ENCODE results near the gene ATMIN. TPM values are rescaled to one million over a fixed set of nuclear protein-coding genes. Genes with fewer than 3 reads are reported as not detected.

Gene ATMIN
- total RNA-seq, 1 experiment from 2014 or later, result 66.6 TPM

DNA sequence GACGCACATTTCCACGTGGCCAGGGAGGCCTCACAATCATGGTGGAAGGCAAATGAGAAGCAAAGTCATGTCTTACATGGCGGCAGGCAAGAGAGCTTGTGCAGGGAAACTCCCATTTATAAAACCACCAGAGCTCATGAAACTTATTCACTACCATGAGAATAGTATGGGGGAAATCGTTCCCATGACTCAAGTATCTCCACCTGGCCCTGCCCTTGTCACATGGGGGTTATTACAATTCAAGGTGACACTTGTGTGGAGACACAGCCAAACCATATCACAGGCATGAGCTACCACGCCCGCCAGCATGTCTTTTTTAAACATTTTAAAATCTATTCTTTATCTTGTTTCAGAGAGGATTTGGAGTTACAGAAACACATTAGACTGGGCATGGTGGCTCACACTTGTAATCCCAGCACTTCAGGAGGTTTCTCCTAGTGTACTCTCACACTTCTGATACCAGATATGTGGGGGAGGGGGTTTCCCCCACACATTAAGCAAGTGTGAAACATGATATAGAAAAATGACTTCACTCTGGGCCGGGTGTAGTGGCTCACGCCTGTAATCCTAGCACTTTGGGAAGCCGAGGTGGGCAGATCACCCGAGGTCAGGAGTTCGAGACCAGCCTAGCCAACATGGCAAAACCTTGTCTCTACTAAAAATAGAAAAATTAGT, 5.6 kb upstream of the ATMIN start:
- H4K91ac ChIP-seq (ENCODE audit: insufficient read length, low read depth, low read length), result no peak overlapping the region
- WGBS (ENCODE audit: extremely low coverage, insufficient read length, low lambda C conversion rate), result no CpG with 5 or more reads among the region's 11 CpGs

More for the DNA sequence above, 5.6 kb upstream of the ATMIN start:
- TF ChIP-seq, protein P1, sequence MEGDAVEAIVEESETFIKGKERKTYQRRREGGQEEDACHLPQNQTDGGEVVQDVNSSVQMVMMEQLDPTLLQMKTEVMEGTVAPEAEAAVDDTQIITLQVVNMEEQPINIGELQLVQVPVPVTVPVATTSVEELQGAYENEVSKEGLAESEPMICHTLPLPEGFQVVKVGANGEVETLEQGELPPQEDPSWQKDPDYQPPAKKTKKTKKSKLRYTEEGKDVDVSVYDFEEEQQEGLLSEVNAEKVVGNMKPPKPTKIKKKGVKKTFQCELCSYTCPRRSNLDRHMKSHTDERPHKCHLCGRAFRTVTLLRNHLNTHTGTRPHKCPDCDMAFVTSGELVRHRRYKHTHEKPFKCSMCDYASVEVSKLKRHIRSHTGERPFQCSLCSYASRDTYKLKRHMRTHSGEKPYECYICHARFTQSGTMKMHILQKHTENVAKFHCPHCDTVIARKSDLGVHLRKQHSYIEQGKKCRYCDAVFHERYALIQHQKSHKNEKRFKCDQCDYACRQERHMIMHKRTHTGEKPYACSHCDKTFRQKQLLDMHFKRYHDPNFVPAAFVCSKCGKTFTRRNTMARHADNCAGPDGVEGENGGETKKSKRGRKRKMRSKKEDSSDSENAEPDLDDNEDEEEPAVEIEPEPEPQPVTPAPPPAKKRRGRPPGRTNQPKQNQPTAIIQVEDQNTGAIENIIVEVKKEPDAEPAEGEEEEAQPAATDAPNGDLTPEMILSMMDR (conservative IDR thresholded peaks at IDR 0.05), result no peak
- H2BK12ac ChIP-seq (ENCODE audit: insufficient read length, low read depth, low read length), result no peak overlapping the region
- Mint-ChIP-seq H3K36me3 (ENCODE audit: insufficient read depth in 1 of 3, low read depth in 3 of 3) (peaks cover 26 to 62% (median 45%) of the 10 kb centered on the region in 3 experiments), H3K9me3 (peaks cover 7 to 8% of the 10 kb centered on the region in 2 experiments), H3K4me3 (no peak overlapping the region), H3K4me1 (peaks cover under 1 to 4% of the 10 kb centered on the region in 2 experiments; a peak in 1 of 4 replicates), H3K27me3 (ENCODE audit: low read depth) (no peaks in the 10 kb centered on the region), H3K27ac (no peak overlapping the region)
- H3K56ac ChIP-seq (ENCODE audit: insufficient read length, low read depth, low read length), result no peak overlapping the region
- no peak overlapping the region for H2AFZ ChIP-seq (ENCODE audit: low read length)
- no peak overlapping the region for H2AK5ac ChIP-seq (ENCODE audit: insufficient read length, low read length)
- H2BK20ac ChIP-seq (ENCODE audit: low read depth, low read length, poor library complexity, severe bottlenecking), result no peak overlapping the region
- H3K23me2 ChIP-seq (ENCODE audit: insufficient read length, low read depth, low read length, poor library complexity, severe bottlenecking), result no peaks in the 10 kb centered on the region
- no peak overlapping the region for H2BK15ac ChIP-seq (ENCODE audit: low read depth, low read length)
- H3K27ac ChIP-seq (ENCODE audit: insufficient read length, low read depth, low read length), result no peak overlapping the region
- H4K8ac ChIP-seq (replicated peaks; ENCODE audit: insufficient read length, low read depth, low read length), result no peak overlapping the region
- H3T11ph ChIP-seq (ENCODE audit: low read length), result no peak overlapping the region
- H3K14ac ChIP-seq (ENCODE audit: insufficient read depth, low read length), result no peak overlapping the region
- H4K20me1 ChIP-seq (ENCODE audit: control insufficient read depth, insufficient read depth, insufficient read length), result no peaks in the 10 kb centered on the region
- H3K4me1 ChIP-seq (ENCODE audit: insufficient read depth, low read length), result no peaks in the 10 kb centered on the region
- no peaks in the 10 kb centered on the region for H3K27me3 ChIP-seq (ENCODE audit: insufficient read depth, low read length)
- H3K79me2 ChIP-seq (ENCODE audit: insufficient read depth, low read length), result no peaks in the 10 kb centered on the region
- no peak overlapping the region for H2BK5ac ChIP-seq (ENCODE audit: insufficient read length, low read length)
- H3K4me2 ChIP-seq (ENCODE audit: insufficient read depth, insufficient read length, low read length), result no peak overlapping the region
- H3K9ac ChIP-seq (ENCODE audit: extremely low read depth, insufficient read length, low read length), result no peak overlapping the region
- H3K79me1 ChIP-seq (ENCODE audit: insufficient read depth, low read depth, low read length, poor library complexity, severe bottlenecking), result no peaks in the 10 kb centered on the region
- H4K5ac ChIP-seq (ENCODE audit: insufficient read length, low read depth, low read length), result no peak overlapping the region
- no peak overlapping the region for H3K18ac ChIP-seq (ENCODE audit: insufficient read length, low read depth, low read length)
- H3K9me3 ChIP-seq (ENCODE audit: control insufficient read depth, low read depth, low read length), result no peaks in the 10 kb centered on the region
- H2BK120ac ChIP-seq (ENCODE audit: low read depth, low read length, poor library complexity, severe bottlenecking), result no peak overlapping the region
- no peak overlapping the region for H3K23ac ChIP-seq (ENCODE audit: insufficient read length, low read depth, low read length)
- H3K4ac ChIP-seq (ENCODE audit: low read depth, low read length), result no peak overlapping the region
- DNase-seq, result no peak

Measured in H9 (cell line).